ENCODE measurements around the gene VPS13D. TPM values are rescaled to one million over a fixed set of nuclear protein-coding genes. Genes with fewer than 3 reads are reported as not detected.

The VPS13D gene
- total RNA-seq, 1 donor from 2014 or later = 81.7 TPM

DNA sequence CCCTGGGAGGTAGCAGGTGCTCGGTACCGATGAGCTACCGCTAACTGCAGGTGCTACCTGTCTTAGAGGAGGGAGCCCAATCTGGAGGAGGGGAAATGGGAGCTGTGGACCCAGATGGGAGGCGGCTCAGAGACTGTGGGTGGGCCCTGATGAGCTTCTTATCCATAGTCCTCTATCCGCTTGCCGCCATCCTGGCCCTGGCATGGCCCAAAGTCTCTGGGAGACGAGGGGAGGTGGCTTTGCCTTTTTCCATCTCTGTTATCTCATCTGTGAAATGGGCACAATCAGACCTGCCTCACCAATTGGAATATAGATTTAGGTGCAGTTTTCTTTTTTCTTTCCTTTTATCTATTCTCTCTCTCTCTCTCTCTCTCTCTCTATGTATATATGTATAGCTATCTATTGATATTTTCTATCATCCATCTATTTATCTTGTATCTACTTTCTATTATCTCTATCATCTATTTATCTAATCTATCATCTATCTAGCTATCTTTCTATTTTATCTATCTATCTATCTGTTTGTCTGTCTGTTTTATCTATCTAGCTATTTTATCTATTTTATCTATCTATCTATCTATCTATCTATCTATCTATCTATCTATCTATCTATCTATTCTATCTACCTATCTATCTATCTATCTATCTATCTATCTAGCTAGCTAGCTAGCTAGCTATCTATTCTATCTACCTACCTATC lies 46.6 kb upstream of the VPS13D start:
- intact Hi-C loops (cut with DNase I) = no loop called here
- Histone ChIP-seq H3K27me3 (ENCODE audit: low read depth) (no peaks in the 10 kb centered on the region), H3K4me3 (no peak overlapping the region), H3K9me3 (no peaks in the 10 kb centered on the region), H3K27ac (peak overlapping the region; percentile 74), H3K4me1 (peaks cover 99% of the 10 kb centered on the region), H3K36me3 (no peaks in the 10 kb centered on the region)
- DNase-seq (no peak), ATAC-seq (no peak)
- TF ChIP-seq, protein P1, sequence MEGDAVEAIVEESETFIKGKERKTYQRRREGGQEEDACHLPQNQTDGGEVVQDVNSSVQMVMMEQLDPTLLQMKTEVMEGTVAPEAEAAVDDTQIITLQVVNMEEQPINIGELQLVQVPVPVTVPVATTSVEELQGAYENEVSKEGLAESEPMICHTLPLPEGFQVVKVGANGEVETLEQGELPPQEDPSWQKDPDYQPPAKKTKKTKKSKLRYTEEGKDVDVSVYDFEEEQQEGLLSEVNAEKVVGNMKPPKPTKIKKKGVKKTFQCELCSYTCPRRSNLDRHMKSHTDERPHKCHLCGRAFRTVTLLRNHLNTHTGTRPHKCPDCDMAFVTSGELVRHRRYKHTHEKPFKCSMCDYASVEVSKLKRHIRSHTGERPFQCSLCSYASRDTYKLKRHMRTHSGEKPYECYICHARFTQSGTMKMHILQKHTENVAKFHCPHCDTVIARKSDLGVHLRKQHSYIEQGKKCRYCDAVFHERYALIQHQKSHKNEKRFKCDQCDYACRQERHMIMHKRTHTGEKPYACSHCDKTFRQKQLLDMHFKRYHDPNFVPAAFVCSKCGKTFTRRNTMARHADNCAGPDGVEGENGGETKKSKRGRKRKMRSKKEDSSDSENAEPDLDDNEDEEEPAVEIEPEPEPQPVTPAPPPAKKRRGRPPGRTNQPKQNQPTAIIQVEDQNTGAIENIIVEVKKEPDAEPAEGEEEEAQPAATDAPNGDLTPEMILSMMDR (IDR thresholded peaks at IDR 0.05) = no peak

DNA sequence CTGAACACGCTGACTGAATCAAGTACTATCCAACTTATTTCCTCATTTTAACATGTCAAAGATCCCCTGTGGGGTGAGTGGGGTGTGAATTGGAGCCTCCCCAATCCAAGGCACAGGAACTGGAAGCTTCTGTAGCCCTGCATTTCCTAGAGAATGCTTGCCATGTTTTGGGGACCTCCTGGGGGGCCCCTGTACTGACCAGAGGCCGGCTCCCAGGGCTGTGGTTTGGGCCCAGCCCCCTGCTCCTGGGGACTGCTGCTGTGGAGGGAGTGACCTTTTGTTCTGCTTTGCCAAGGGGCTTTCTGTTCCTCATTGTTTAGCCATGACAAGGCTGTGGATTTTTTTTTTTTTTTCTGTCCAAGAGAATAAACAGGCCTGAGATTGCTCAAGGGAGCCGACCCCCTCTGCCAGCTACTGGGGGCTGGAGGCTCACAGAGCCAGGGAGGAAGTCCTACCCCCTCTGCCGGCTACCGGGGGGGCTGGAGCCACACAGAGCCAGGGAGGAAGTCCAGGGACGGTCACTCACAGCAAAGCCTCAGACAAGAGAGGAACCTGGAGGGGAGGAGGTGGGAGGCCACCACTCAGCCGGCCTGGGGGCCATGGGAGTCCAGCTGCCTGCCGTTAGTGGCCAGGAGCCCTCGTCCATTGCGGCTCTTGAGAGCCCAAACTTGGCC lies 45.7 kb upstream of the VPS13D start:
- peak; percentile 89 for DNase-seq
- Histone ChIP-seq H3K36me3 (no peaks in the 10 kb centered on the region), H3K9me3 (no peaks in the 10 kb centered on the region), H3K27me3 (ENCODE audit: low read depth) (no peaks in the 10 kb centered on the region), H3K4me3 (peak overlapping the region; percentile 34), H3K4me1 (peaks cover 99% of the 10 kb centered on the region), H3K27ac (peak overlapping the region; percentile 90)
- TF ChIP-seq, protein P1 (IDR thresholded peaks at IDR 0.05) = peak; percentile 42
- intact Hi-C loops (cut with DNase I) = no loop called here
- ATAC-seq = peak; percentile 76 to 86

DNA sequence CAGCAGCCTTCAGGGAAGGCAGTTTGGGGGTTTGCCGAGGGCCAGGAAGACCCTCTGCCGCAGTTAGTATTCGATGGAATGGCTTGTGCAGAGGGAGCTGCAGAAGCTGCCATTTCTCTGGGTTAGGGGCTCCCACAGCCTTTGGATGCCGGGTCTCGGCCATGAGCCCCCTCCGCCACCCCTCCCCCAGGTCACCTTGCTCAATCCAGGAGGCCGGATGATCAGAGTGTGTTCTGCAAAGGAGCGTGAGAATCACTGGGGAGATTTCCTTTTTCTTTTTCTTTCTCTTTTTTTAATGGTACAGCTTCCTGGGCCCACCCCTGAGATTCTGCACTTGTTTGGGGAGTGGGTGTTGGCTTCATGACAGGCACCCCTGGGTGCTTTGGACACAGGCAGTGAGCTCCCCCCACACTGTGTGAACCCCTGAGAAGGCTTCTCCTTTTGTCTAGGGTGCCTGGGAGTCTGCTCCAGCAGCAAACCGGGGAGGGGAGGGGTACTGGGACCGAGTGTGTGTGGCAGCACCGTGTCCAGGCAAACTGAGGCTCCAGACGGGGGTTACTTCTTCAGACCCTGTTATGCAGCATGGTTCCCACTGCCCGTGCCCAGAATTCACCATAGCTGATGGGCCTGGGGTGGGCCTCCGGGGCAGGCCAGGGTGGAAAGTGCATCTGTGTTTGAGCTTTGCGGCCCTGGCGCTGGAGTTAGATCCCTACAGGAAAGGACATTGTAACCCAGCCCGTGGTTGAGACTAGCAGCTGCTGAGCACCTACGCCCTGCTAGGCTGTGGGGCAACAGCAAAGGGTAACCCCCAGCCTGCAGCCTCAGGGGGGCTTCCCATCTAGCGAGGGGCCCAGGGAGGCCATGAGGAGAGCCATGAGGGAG lies 44.6 kb upstream of the VPS13D start:
- peaks cover 7% of the 10 kb centered on the region for H3K36me3 ChIP-seq
- peak overlapping the region; percentile 34 for H3K4me3 ChIP-seq
- H3K4me1 ChIP-seq = peaks cover 90% of the 10 kb centered on the region

DNA sequence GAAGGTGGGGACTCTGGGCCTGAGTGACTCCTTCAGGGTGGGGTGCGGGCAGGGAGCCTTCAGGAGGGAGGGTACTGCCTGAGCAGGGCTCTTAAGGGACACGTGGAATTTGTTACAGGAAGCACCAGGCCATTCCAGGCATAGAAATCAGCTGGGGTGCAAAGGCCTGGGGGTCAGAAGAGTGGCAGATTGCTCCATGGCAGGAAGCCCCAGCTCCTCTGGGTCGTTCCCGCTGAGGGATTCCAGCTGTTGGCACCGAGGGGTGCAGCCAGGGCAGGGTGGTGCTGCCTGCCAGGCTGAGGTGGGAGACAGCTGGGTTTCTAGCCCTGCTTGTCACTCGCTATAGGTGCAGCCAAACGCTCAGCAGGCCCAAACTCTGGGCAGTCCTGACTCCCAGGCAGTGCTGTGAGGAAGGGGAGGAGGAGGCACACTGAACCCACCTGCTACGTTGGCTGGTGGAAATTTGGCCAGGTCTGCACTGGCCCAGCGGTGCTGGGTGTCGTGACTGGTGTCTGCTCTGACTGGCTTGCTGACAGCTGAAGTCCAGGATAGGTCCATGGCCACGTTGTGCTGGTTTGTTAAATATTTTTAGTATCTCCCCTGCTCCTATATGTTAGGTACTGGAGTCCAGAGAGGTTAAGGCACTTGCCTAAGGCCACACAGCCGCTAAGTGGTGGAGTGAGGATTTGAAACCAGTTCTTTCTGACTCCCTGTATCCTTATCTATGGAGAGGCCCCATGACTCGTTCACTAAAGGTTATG lies 43.7 kb upstream of the VPS13D start:
- Histone ChIP-seq H3K36me3 (peaks cover 13% of the 10 kb centered on the region), H3K27ac (peak overlapping the region; percentile 90), H3K27me3 (ENCODE audit: low read depth) (no peaks in the 10 kb centered on the region), H3K9me3 (no peaks in the 10 kb centered on the region), H3K4me1 (peaks cover 82% of the 10 kb centered on the region), H3K4me3 (no peak overlapping the region)
- DNase-seq = no peak
- intact Hi-C loops (cut with DNase I) = no loop called here
- peak; percentile 5 to 10 for ATAC-seq
- TF ChIP-seq, protein P1 (IDR thresholded peaks at IDR 0.05) = no peak

More for the DNA sequence above, 44.6 kb upstream of the VPS13D start:
- no peak for ATAC-seq
- H3K27ac ChIP-seq = peak overlapping the region; percentile 90
- DNase-seq = no peak
- TF ChIP-seq, protein P1 (IDR thresholded peaks at IDR 0.05) = no peak
- intact Hi-C loops (cut with DNase I) = no loop called here
- H3K27me3 ChIP-seq (ENCODE audit: low read depth) = no peaks in the 10 kb centered on the region
- H3K9me3 ChIP-seq = no peaks in the 10 kb centered on the region

DNA sequence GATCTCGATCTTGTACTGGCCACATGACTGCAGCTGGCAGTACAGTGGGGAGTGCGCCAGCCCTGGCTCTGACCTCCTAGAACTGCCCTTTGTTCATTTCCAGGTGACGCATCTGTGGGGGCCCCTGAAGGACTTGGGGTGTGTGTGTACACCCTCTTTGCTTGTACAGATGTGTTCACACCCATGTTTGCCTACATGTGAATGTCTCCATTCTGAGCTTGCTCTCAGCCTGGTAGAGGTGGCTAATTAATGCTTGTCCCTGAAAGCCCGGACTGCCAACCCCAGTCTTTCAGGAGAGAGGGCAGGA lies 43.2 kb upstream of the VPS13D start:
- DNase-seq = no peak
- H3K27ac ChIP-seq = peak overlapping the region; percentile 90
- TF ChIP-seq, protein P1 (IDR thresholded peaks at IDR 0.05) = no peak
- no peak for ATAC-seq
- H3K9me3 ChIP-seq = no peaks in the 10 kb centered on the region
- peaks cover 77% of the 10 kb centered on the region for H3K4me1 ChIP-seq
- H3K27me3 ChIP-seq (ENCODE audit: low read depth) = no peaks in the 10 kb centered on the region
- H3K36me3 ChIP-seq = peaks cover 17% of the 10 kb centered on the region
- intact Hi-C loops (cut with DNase I) = no loop called here
- no peak overlapping the region for H3K4me3 ChIP-seq

All from lower lobe of right lung (tissue), 2 donors.